ENCODE measurements around the gene MYH1.

GRCh38 chr17:10469459-10469858 is 48.9 kb downstream of the MYH1 start, which contains the start of gene MYH4:
- TF ChIP-seq TAF1 (conservative IDR thresholded peaks at IDR 0.05), result no peak
- no peak for TF ChIP-seq JUND (IDR thresholded peaks at IDR 0.05)
- TF ChIP-seq, protein P1, sequence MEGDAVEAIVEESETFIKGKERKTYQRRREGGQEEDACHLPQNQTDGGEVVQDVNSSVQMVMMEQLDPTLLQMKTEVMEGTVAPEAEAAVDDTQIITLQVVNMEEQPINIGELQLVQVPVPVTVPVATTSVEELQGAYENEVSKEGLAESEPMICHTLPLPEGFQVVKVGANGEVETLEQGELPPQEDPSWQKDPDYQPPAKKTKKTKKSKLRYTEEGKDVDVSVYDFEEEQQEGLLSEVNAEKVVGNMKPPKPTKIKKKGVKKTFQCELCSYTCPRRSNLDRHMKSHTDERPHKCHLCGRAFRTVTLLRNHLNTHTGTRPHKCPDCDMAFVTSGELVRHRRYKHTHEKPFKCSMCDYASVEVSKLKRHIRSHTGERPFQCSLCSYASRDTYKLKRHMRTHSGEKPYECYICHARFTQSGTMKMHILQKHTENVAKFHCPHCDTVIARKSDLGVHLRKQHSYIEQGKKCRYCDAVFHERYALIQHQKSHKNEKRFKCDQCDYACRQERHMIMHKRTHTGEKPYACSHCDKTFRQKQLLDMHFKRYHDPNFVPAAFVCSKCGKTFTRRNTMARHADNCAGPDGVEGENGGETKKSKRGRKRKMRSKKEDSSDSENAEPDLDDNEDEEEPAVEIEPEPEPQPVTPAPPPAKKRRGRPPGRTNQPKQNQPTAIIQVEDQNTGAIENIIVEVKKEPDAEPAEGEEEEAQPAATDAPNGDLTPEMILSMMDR (IDR thresholded peaks at IDR 0.05; ENCODE audit: low read depth, low read length, missing input control), result no peak
- TF ChIP-seq EGR1 (IDR thresholded peaks at IDR 0.05; ENCODE audit: low read depth in 2 of 2), result no peak
- TF ChIP-seq, protein P2, sequence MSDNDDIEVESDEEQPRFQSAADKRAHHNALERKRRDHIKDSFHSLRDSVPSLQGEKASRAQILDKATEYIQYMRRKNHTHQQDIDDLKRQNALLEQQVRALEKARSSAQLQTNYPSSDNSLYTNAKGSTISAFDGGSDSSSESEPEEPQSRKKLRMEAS (IDR thresholded peaks at IDR 0.05), result no peak
- TF ChIP-seq RXRA (IDR thresholded peaks at IDR 0.05), result no peak
- no peak for TF ChIP-seq RAD21 (IDR thresholded peaks at IDR 0.05)
- no peak for TF ChIP-seq FOXA1 (IDR thresholded peaks at IDR 0.05)
- TF ChIP-seq, protein P3, sequence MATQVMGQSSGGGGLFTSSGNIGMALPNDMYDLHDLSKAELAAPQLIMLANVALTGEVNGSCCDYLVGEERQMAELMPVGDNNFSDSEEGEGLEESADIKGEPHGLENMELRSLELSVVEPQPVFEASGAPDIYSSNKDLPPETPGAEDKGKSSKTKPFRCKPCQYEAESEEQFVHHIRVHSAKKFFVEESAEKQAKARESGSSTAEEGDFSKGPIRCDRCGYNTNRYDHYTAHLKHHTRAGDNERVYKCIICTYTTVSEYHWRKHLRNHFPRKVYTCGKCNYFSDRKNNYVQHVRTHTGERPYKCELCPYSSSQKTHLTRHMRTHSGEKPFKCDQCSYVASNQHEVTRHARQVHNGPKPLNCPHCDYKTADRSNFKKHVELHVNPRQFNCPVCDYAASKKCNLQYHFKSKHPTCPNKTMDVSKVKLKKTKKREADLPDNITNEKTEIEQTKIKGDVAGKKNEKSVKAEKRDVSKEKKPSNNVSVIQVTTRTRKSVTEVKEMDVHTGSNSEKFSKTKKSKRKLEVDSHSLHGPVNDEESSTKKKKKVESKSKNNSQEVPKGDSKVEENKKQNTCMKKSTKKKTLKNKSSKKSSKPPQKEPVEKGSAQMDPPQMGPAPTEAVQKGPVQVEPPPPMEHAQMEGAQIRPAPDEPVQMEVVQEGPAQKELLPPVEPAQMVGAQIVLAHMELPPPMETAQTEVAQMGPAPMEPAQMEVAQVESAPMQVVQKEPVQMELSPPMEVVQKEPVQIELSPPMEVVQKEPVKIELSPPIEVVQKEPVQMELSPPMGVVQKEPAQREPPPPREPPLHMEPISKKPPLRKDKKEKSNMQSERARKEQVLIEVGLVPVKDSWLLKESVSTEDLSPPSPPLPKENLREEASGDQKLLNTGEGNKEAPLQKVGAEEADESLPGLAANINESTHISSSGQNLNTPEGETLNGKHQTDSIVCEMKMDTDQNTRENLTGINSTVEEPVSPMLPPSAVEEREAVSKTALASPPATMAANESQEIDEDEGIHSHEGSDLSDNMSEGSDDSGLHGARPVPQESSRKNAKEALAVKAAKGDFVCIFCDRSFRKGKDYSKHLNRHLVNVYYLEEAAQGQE (IDR thresholded peaks at IDR 0.05), result no peak
- TF ChIP-seq HNF4G (IDR thresholded peaks at IDR 0.05), result no peak
- TF ChIP-seq, protein P4, sequence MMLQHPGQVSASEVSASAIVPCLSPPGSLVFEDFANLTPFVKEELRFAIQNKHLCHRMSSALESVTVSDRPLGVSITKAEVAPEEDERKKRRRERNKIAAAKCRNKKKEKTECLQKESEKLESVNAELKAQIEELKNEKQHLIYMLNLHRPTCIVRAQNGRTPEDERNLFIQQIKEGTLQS (IDR thresholded peaks at IDR 0.05), result no peak
- no peak for TF ChIP-seq GABPA (IDR thresholded peaks at IDR 0.05 in 1 of 2, conservative IDR thresholded peaks at IDR 0.05 in 1 of 2)
- no peak for TF ChIP-seq SP1 (IDR thresholded peaks at IDR 0.05)

Measured in liver (tissue), 3 donors.